Thoracic aorta (tissue), 2 donors: ENCODE data around the gene C17orf67. TPM values are rescaled to one million over a fixed set of nuclear protein-coding genes. Genes with fewer than 3 reads are reported as not detected.

Experiments
- ATAC-seq: fragments of 150-250 bp; one replicate; pipeline ENCODE4 v1.8.0; 2017; ENCODE audit warnings: low read depth; ENCODE audit not compliant: insufficient number of reproducible peaks, low FRiP score
- DNase-seq: peaks from one replicate; pipeline ENCODE4 v3.0.0-alpha.2; 2020; ENCODE audit warnings: low spot score
- H3K27ac ChIP-seq, 2 donors: fragments of 200-600 bp; sonication (generic); 1 replicate in 1 of 2; 2 replicates in 1 of 2; pipeline ENCODE4 v1.5.1; 2016; ENCODE audit warnings: mild to moderate bottlenecking in 2 of 2, moderate library complexity in 2 of 2
- H3K27me3 ChIP-seq: fragments of 200-600 bp; sonication (generic); replicated peaks from 2 replicates; pipeline ENCODE4 v1.6.0; 2016; ENCODE audit warnings: mild to moderate bottlenecking; ENCODE audit not compliant: insufficient read depth
- H3K36me3 ChIP-seq: fragments of 200-600 bp; sonication (generic); one replicate; pipeline ENCODE4 v1.5.1; 2016
- H3K4me1 ChIP-seq, 2 donors: fragments of 200-600 bp; sonication (generic); 1 replicate in 1 of 2; 2 replicates in 1 of 2; pipeline versions ENCODE4 v1.5.1 to v1.6.0; 2016; ENCODE audit warnings: low read depth in 2 of 2, mild to moderate bottlenecking in 1 of 2; ENCODE audit not compliant: control insufficient read depth in 1 of 2
- H3K4me3 ChIP-seq: fragments of 200-600 bp; sonication (generic); 2 replicates; pipeline ENCODE4 v1.5.1; 2016; ENCODE audit warnings: mild to moderate bottlenecking
- H3K9me3 ChIP-seq: fragments of 200-600 bp; sonication (generic); 2 replicates; pipeline ENCODE4 v1.5.1; 2016
- total RNA-seq, 2 donors: library from RNA; depleted of rRNA; stranded (reverse); fragments of >200 nt; gene quantifications; one replicate each; pipeline versions ENCODE4 v1.1.0 to v1.2.3, GENCODE V29; 2016
- TF ChIP-seq, protein P1 (sequence below): fragments of 200-600 bp; sonication (generic); IDR thresholded peaks from one replicate; pipeline ENCODE4 v1.5.1; 2019; ENCODE audit warnings: antibody characterized with exemption

C17orf67 gene
- total RNA-seq, 2 donors from 2014 or later = 1.3 to 2.4 TPM

- no peaks in the 10 kb centered on the region for H3K9me3 ChIP-seq
- TF ChIP-seq, protein P1, sequence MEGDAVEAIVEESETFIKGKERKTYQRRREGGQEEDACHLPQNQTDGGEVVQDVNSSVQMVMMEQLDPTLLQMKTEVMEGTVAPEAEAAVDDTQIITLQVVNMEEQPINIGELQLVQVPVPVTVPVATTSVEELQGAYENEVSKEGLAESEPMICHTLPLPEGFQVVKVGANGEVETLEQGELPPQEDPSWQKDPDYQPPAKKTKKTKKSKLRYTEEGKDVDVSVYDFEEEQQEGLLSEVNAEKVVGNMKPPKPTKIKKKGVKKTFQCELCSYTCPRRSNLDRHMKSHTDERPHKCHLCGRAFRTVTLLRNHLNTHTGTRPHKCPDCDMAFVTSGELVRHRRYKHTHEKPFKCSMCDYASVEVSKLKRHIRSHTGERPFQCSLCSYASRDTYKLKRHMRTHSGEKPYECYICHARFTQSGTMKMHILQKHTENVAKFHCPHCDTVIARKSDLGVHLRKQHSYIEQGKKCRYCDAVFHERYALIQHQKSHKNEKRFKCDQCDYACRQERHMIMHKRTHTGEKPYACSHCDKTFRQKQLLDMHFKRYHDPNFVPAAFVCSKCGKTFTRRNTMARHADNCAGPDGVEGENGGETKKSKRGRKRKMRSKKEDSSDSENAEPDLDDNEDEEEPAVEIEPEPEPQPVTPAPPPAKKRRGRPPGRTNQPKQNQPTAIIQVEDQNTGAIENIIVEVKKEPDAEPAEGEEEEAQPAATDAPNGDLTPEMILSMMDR = no peak
- DNase-seq = no peak
- no peaks in the 10 kb centered on the region for H3K27me3 ChIP-seq
- ATAC-seq = no peak
- H3K4me3 ChIP-seq = no peak overlapping the region
- H3K36me3 ChIP-seq = no peaks in the 10 kb centered on the region
- no peak overlapping the region for H3K27ac ChIP-seq
- H3K4me1 ChIP-seq = no peaks in the 10 kb centered on the region
These were observed 61.3 kb downstream of the C17orf67 start for GRCh38 chr17:56772442-56772841.

- TF ChIP-seq, protein P1 = no peak
- ATAC-seq (no peak), DNase-seq (no peak)
- Histone ChIP-seq H3K27ac (no peak overlapping the region), H3K27me3 (no peaks in the 10 kb centered on the region), H3K4me3 (no peak overlapping the region), H3K9me3 (no peaks in the 10 kb centered on the region), H3K4me1 (no peaks in the 10 kb centered on the region), H3K36me3 (no peaks in the 10 kb centered on the region)
These were observed 61.7 kb downstream of the C17orf67 start for GRCh38 chr17:56771975-56772374.

DNA sequence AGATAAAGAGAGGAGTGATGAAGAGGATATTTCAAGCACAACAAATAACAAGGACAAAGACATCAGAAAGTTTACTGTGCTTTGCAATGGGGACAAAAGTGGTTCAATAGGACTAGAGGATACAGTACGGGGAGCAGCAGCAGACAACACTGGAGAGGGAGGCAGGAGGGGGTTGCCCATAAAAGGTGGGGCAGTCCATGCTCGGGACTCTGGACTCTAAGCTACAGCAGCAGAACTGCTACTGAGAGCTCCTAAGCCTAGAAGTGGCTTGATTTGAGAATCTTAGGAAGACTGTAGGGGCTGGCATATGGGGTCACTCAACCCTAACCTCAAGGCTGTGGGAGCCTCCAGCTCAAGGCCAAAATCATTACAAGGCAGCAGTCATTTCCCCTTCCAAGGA, 62.2 kb downstream of the C17orf67 start:
- TF ChIP-seq, protein P1 = no peak
- Histone ChIP-seq H3K9me3 (no peaks in the 10 kb centered on the region), H3K27me3 (no peaks in the 10 kb centered on the region), H3K4me1 (no peaks in the 10 kb centered on the region), H3K36me3 (no peaks in the 10 kb centered on the region), H3K27ac (no peak overlapping the region), H3K4me3 (no peak overlapping the region)
- no peak for DNase-seq
- no peak for ATAC-seq

GRCh38 chr17:56770427-56770826, 63.3 kb downstream of the C17orf67 start:
- Histone ChIP-seq H3K27me3 (no peaks in the 10 kb centered on the region), H3K9me3 (no peaks in the 10 kb centered on the region), H3K4me1 (no peaks in the 10 kb centered on the region), H3K36me3 (no peaks in the 10 kb centered on the region), H3K27ac (no peak overlapping the region), H3K4me3 (no peak overlapping the region)
- DNase-seq = no peak
- ATAC-seq = no peak
- TF ChIP-seq, protein P1 = no peak

DNA sequence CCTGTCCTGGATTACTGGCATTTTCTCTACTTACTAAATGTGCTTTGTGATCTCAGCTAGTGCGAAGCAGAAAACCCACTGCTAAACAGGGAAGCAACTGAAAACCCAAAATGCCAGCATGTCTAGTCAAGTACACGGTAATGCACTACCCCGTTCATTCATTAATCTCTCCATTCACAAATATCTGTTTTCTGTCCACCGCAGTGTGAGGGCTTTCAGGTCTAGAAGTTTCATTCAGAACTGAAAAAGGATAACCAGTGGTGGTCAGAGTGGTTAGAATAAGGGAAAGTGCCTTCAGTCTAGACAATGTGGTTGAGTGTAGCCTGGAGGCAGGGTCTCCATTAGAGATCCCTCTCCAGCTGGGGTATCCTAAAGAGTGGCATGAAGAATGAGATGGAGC, 68.3 kb downstream of the C17orf67 start:
- H3K4me3 ChIP-seq = no peak overlapping the region
- no peaks in the 10 kb centered on the region for H3K36me3 ChIP-seq
- H3K4me1 ChIP-seq = no peaks in the 10 kb centered on the region
- ATAC-seq (no peak), DNase-seq (no peak)
- TF ChIP-seq, protein P1 = no peak
- no peaks in the 10 kb centered on the region for H3K9me3 ChIP-seq
- H3K27me3 ChIP-seq = no peaks in the 10 kb centered on the region
- no peak overlapping the region for H3K27ac ChIP-seq
